ENCODE results near the gene SLX4IP.

DNA sequence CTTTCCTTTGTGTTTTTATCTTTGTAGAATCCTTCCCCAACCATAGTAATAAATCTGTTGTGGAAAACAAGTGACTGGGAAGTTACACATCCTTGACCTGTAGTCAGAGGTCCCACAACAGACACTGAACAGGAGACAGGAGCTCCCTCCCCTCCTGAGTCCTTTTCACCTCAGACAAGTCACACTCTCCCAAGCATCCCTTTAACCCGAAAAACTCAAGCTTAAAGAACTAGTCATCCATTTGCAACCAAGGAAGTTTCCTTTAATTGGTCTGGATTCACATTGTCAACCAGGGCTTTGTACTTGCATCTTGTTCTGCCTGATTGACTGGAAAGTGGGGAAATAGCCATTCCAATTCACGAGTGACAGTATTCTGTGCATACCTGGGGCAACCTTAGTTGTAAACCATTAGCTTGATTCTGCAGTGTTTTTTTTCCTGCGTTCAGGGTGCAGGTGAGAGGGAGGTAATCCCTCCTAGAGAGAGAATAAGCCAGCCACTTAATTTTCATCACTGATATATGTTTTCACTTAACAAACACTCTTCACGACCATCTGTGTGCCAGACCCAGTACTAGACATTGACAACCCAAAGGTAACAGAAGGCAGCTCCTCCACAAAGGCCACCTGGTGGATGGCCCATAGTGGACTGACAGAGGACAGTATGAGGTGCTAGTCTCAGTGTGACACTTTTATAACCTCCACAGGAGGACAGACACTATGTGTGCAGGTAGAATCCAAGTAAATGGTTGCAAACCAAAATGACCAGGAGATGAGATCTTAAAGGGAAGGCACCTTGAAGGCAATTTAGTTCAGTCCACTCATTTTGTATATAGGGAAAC is 112.4 kb downstream of the SLX4IP start:
- TF ChIP-seq, protein P1, sequence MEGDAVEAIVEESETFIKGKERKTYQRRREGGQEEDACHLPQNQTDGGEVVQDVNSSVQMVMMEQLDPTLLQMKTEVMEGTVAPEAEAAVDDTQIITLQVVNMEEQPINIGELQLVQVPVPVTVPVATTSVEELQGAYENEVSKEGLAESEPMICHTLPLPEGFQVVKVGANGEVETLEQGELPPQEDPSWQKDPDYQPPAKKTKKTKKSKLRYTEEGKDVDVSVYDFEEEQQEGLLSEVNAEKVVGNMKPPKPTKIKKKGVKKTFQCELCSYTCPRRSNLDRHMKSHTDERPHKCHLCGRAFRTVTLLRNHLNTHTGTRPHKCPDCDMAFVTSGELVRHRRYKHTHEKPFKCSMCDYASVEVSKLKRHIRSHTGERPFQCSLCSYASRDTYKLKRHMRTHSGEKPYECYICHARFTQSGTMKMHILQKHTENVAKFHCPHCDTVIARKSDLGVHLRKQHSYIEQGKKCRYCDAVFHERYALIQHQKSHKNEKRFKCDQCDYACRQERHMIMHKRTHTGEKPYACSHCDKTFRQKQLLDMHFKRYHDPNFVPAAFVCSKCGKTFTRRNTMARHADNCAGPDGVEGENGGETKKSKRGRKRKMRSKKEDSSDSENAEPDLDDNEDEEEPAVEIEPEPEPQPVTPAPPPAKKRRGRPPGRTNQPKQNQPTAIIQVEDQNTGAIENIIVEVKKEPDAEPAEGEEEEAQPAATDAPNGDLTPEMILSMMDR (IDR thresholded peaks at IDR 0.05; ENCODE audit: extremely low read depth in 1 of 2, insufficient read depth in 1 of 2, low read depth in 1 of 2, low read length in 2 of 2): no peak
- TF ChIP-seq POLR2A (IDR thresholded peaks at IDR 0.05; ENCODE audit: low read depth, low read length): no peak
- no peak for TF ChIP-seq EZH2 (IDR thresholded peaks at IDR 0.05; ENCODE audit: borderline replicate concordance, low read depth, low read length, severe bottlenecking)
- no peak for TF ChIP-seq POLR2AphosphoS5 (IDR thresholded peaks at IDR 0.05; ENCODE audit: insufficient read depth, low read depth, low read length)
- no peak for TF ChIP-seq MYC (IDR thresholded peaks at IDR 0.05; ENCODE audit: low read depth, low read length)
- no peak for TF ChIP-seq GATA2 (IDR thresholded peaks at IDR 0.05; ENCODE audit: insufficient read depth, insufficient read length, low read depth, low read length)
- TF ChIP-seq, protein P2, sequence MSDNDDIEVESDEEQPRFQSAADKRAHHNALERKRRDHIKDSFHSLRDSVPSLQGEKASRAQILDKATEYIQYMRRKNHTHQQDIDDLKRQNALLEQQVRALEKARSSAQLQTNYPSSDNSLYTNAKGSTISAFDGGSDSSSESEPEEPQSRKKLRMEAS (IDR thresholded peaks at IDR 0.05; ENCODE audit: insufficient read depth, insufficient read length): no peak
- TF ChIP-seq JUN (IDR thresholded peaks at IDR 0.05; ENCODE audit: borderline replicate concordance, insufficient read depth, insufficient read length, low read depth): no peak
